CD4-positive, alpha-beta T cell (primary cell): ENCODE measurements around the gene CACNA1E. TPM values are rescaled to one million over a fixed set of nuclear protein-coding genes. Genes with fewer than 3 reads are reported as not detected.

Experiments used
- ATAC-seq: fragments of 200-7000 bp; cut with Tn5 transposase; one replicate; pipeline ENCODE4 v1.10.0; 2022; ENCODE audit warnings: mild to moderate bottlenecking; ENCODE audit not compliant: poor library complexity
- CTCF ChIA-PET: fragments of 350-600 bp; sonication (Branson Sonifier 250); formaldehyde crosslinking; loops from one replicate; lab custom pipeline; 2021; ENCODE audit warnings: antibody characterized with exemption, inconsistent platforms; lab: Charles Lee
- POLR2A ChIA-PET: fragments of 350-600 bp; sonication (Branson Sonifier 250); formaldehyde crosslinking; loops from one replicate; lab custom pipeline; 2021; ENCODE audit warnings: antibody characterized with exemption, inconsistent platforms; lab: Charles Lee
- DNase-seq, 14 experiments: peaks; one replicate each; pipeline ENCODE4 v3.0.0-alpha.2; 2013 to 2020; ENCODE audit warnings: mixed read lengths in 2 of 14
- H3K27ac ChIP-seq, 2 donors: one replicate each; pipeline versions ENCODE4 v1.5.1 to v1.7.0; 2013; ENCODE audit warnings: low read length in 2 of 2, low read depth in 1 of 2, mild to moderate bottlenecking in 1 of 2
- H3K27me3 ChIP-seq, 2 experiments: 1 replicate in 1 of 2; 2 replicates in 1 of 2; pipeline versions ENCODE4 v1.6.1 to v1.7.0; 2013; ENCODE audit warnings: low read length in 2 of 2, control low read depth in 1 of 2, mild to moderate bottlenecking in 1 of 2, moderate library complexity in 1 of 2; ENCODE audit not compliant: insufficient read depth in 2 of 2, control insufficient read depth in 1 of 2
- H3K36me3 ChIP-seq: one replicate; pipeline ENCODE4 v1.6.1; 2013; ENCODE audit warnings: low read length, control low read depth; ENCODE audit not compliant: insufficient read depth
- H3K4me1 ChIP-seq: one replicate; pipeline ENCODE4 v1.6.1; 2013; ENCODE audit warnings: low read length, control low read depth; ENCODE audit not compliant: insufficient read depth
- H3K4me3 ChIP-seq: one replicate; pipeline ENCODE4 v1.5.1; 2013; ENCODE audit warnings: mild to moderate bottlenecking, low read length, moderate library complexity
- H3K9me3 ChIP-seq, 2 experiments: 1 replicate in 1 of 2; 2 replicates in 1 of 2; pipeline versions ENCODE4 v1.6.1 to v1.7.0; 2013; ENCODE audit warnings: low read length in 2 of 2, mild to moderate bottlenecking in 2 of 2, control low read depth in 1 of 2, moderate library complexity in 1 of 2; ENCODE audit not compliant: control insufficient read depth in 1 of 2, insufficient read depth in 1 of 2
- H3K27ac Mint-ChIP-seq: one replicate; pipeline ENCODE4 v1.8.0; 2020; ENCODE audit warnings: mixed read lengths
- H3K27me3 Mint-ChIP-seq: one replicate; pipeline ENCODE4 v1.8.0; 2021; ENCODE audit warnings: mixed read lengths
- H3K36me3 Mint-ChIP-seq: one replicate; pipeline ENCODE4 v1.8.0; 2021; ENCODE audit warnings: low read depth, mixed read lengths
- H3K4me1 Mint-ChIP-seq: one replicate; pipeline ENCODE4 v1.8.0; 2021; ENCODE audit warnings: low read depth, mixed read lengths
- H3K4me3 Mint-ChIP-seq: one replicate; pipeline ENCODE4 v1.8.0; 2020; ENCODE audit warnings: mild to moderate bottlenecking, mixed read lengths
- H3K9me3 Mint-ChIP-seq: one replicate; pipeline ENCODE4 v1.8.0; 2020; ENCODE audit warnings: mixed read lengths
- intact Hi-C, 2 experiments: fragments of 100-400 bp; cut with DNase I in 1 of 2; cut with micrococcal nuclease in 1 of 2; formaldehyde crosslinking; loops; one replicate each; pipeline versions ENCODE4 v1.15.1 to v1.9.0; 2023 to 2025; cut with DNase I, micrococcal nuclease
- total RNA-seq, 174 experiments: library from RNA in 2 of 174; stranded (reverse) in 2 of 174; gene quantifications; one replicate each; pipeline ENCODE4 v1.2.3 and lab custom pipeline; 2021 to 2026
- TF ChIP-seq, protein P1 (sequence below): fragments of 200-600 bp; IDR thresholded peaks from one replicate; pipeline ENCODE4 v1.8.0; 2022; ENCODE audit warnings: antibody characterized with exemption, mild to moderate bottlenecking

Gene CACNA1E
- total RNA-seq, 2 experiments from 2014 or later: not detected

DNA sequence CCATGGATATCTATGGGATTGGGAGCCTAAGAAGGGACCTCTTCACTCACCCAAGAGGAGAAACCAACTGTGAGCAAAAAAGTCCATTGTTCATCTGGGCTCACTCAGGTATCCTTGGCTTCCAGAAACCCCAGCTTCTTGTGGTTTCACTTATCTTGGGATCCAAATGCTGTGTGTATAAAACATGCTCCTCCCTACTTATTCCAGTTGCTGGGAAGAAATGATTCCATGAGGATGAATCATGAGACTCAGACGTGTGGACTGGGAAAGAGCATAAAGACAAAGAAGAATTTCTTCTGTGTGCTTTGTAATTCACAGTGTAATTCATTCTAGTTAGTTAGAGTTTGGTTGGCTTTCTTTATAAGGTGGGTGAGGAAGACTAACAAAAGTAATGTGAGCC lies 294.5 kb downstream of the CACNA1E start:
- no peak overlapping the region for H3K4me3 Mint-ChIP-seq
- no peak overlapping the region for H3K27ac ChIP-seq
- no peak for ATAC-seq
- H3K27me3 ChIP-seq: peaks cover 0 to 2% of the 10 kb centered on the region in 2 experiments
- H3K9me3 ChIP-seq: no peaks in the 10 kb centered on the region
- intact Hi-C loops: no loop called here
- TF ChIP-seq, protein P1, sequence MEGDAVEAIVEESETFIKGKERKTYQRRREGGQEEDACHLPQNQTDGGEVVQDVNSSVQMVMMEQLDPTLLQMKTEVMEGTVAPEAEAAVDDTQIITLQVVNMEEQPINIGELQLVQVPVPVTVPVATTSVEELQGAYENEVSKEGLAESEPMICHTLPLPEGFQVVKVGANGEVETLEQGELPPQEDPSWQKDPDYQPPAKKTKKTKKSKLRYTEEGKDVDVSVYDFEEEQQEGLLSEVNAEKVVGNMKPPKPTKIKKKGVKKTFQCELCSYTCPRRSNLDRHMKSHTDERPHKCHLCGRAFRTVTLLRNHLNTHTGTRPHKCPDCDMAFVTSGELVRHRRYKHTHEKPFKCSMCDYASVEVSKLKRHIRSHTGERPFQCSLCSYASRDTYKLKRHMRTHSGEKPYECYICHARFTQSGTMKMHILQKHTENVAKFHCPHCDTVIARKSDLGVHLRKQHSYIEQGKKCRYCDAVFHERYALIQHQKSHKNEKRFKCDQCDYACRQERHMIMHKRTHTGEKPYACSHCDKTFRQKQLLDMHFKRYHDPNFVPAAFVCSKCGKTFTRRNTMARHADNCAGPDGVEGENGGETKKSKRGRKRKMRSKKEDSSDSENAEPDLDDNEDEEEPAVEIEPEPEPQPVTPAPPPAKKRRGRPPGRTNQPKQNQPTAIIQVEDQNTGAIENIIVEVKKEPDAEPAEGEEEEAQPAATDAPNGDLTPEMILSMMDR: no peak
- H3K4me3 ChIP-seq: no peak overlapping the region
- no peaks in the 10 kb centered on the region for H3K36me3 Mint-ChIP-seq
- DNase-seq: no peak
- no peak overlapping the region for H3K27ac Mint-ChIP-seq
- H3K4me1 Mint-ChIP-seq: no peaks in the 10 kb centered on the region
- H3K27me3 Mint-ChIP-seq: peaks cover 14% of the 10 kb centered on the region
- CTCF ChIA-PET: no interaction called here
- H3K9me3 Mint-ChIP-seq: no peaks in the 10 kb centered on the region
- H3K4me1 ChIP-seq: no peaks in the 10 kb centered on the region
- no peaks in the 10 kb centered on the region for H3K36me3 ChIP-seq
- POLR2A ChIA-PET: no interaction called here

GRCh38 chr1:181778640-181779260 lies 295.4 kb downstream of the CACNA1E start:
- ChIA-PET CTCF (no interaction called here), POLR2A (no interaction called here)
- H3K4me3 ChIP-seq: no peak overlapping the region
- H3K27ac ChIP-seq: no peak overlapping the region
- no peak overlapping the region for H3K27ac Mint-ChIP-seq
- H3K36me3 ChIP-seq: no peaks in the 10 kb centered on the region
- intact Hi-C loops: no loop called here
- no peaks in the 10 kb centered on the region for H3K4me1 ChIP-seq
- H3K9me3 Mint-ChIP-seq: no peaks in the 10 kb centered on the region
- DNase-seq: no peak
- no peaks in the 10 kb centered on the region for H3K36me3 Mint-ChIP-seq
- H3K9me3 ChIP-seq: no peaks in the 10 kb centered on the region
- ATAC-seq: no peak
- H3K27me3 ChIP-seq: peaks cover 0 to 2% of the 10 kb centered on the region in 2 experiments
- no peaks in the 10 kb centered on the region for H3K4me1 Mint-ChIP-seq
- TF ChIP-seq, protein P1: no peak
- H3K27me3 Mint-ChIP-seq: peaks cover 14% of the 10 kb centered on the region
- H3K4me3 Mint-ChIP-seq: no peak overlapping the region

GRCh38 chr1:181779343-181779742 lies 296.0 kb downstream of the CACNA1E start:
- H3K4me1 Mint-ChIP-seq: no peaks in the 10 kb centered on the region
- Histone ChIP-seq H3K4me1 (no peaks in the 10 kb centered on the region), H3K4me3 (no peak overlapping the region), H3K27me3 (peaks cover 0 to 2% of the 10 kb centered on the region in 2 experiments), H3K9me3 (no peaks in the 10 kb centered on the region), H3K27ac (no peak overlapping the region), H3K36me3 (no peaks in the 10 kb centered on the region)
- ChIA-PET CTCF (no interaction called here), POLR2A (no interaction called here)
- no peaks in the 10 kb centered on the region for H3K9me3 Mint-ChIP-seq
- intact Hi-C loops: no loop called here
- H3K27me3 Mint-ChIP-seq: peaks cover 14% of the 10 kb centered on the region
- no peaks in the 10 kb centered on the region for H3K36me3 Mint-ChIP-seq
- no peak overlapping the region for H3K27ac Mint-ChIP-seq
- no peak for DNase-seq
- TF ChIP-seq, protein P1: no peak
- no peak for ATAC-seq
- no peak overlapping the region for H3K4me3 Mint-ChIP-seq
